Chondrocyte (in vitro differentiated cells): ENCODE data around the gene TOM1L2. TPM values are rescaled to one million over a fixed set of nuclear protein-coding genes. Genes with fewer than 3 reads are reported as not detected.
A peak's percentile ranks its signal among the peaks of the same experiment; 100 is the strongest.
"Not testable (repeated sequence)": the region's sequence is repeated elsewhere in the genome, so short reads cannot be mapped to it uniquely, and the experiment has no call there.

Experiments
- DNase-seq: peaks from one replicate; pipeline ENCODE4 v3.0.0; 2021; ENCODE audit warnings: mixed read lengths, low spot score
- H3K27ac Mint-ChIP-seq: one replicate; pipeline ENCODE4 v1.8.0; 2021; ENCODE audit warnings: mild to moderate bottlenecking, moderate library complexity, mixed read lengths; ENCODE audit not compliant: unreplicated experiment
- H3K27me3 Mint-ChIP-seq: 2 replicates; pipeline ENCODE4 v1.8.0; 2021; ENCODE audit warnings: low read depth, mixed read lengths
- H3K36me3 Mint-ChIP-seq: 2 replicates; pipeline ENCODE4 v1.8.0; 2021; ENCODE audit warnings: low read depth, mixed read lengths
- H3K4me1 Mint-ChIP-seq: 2 replicates; pipeline ENCODE4 v1.8.0; 2021; ENCODE audit warnings: low read depth, mild to moderate bottlenecking, mixed read lengths
- H3K4me3 Mint-ChIP-seq: one replicate; pipeline ENCODE4 v1.8.0; 2021; ENCODE audit warnings: mild to moderate bottlenecking, moderate library complexity, mixed read lengths; ENCODE audit not compliant: unreplicated experiment
- H3K9me3 Mint-ChIP-seq: 2 replicates; pipeline ENCODE4 v1.8.0; 2021; ENCODE audit warnings: low read depth, mixed read lengths
- total RNA-seq: library from RNA; stranded (reverse); gene quantifications from 3 replicates; pipeline ENCODE4 v1.2.1, GENCODE V29; 2021
- TF ChIP-seq, protein P1 (sequence below): fragments of 200-600 bp; sonication (generic); IDR thresholded peaks from 2 replicates; pipeline ENCODE4 v1.5.0; 2021; ENCODE audit warnings: antibody characterized with exemption, mild to moderate bottlenecking, moderate library complexity

Gene TOM1L2
- total RNA-seq, 1 donor from 2014 or later, result 56.1 TPM

DNA sequence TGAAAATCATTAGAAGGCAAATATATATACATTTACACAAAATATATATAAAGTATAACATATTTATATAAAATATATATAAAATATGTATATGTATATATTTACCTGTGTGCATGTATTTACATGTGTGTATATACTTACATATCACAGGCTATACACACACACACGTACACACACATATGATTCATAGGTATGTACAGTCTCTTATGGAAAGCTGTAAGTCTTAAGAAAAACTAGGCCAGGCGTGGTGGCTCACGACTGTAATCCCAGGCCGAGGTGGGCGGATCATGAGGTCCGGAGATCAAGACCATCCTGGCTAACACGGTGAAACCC lies 14.7 kb downstream of the TOM1L2 start:
- H3K4me1 Mint-ChIP-seq, result peaks cover 42% of the 10 kb centered on the region

DNA sequence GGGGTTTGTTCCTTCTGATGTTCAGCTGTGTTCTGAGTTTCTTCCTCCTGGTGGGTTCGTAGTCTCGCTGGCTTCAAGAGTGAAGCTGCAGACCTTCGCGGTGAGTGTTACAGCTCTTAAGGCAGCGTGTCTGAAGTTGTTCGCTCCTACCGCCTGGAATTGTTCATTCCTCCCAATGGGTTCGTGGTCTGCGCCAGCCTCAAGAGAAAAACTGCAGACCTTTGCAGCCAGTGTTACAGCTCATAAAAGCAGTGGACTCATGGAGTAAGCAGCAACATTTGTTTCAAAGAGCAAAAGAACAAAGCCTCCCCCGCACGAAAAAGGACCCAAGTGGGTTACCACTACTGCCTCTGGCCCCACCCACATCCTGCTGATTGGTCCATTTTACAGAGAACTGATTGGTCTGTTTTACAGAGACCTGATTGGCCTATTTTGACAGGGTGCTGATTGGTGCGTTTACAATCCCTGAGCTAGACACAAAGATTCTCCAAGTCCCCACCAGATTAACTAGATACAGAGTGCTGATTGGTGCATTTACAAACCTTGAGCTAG lies 16.3 kb downstream of the TOM1L2 start:
- peak overlapping the region; percentile 17 for H3K27ac Mint-ChIP-seq
- DNase-seq, H3K27me3 Mint-ChIP-seq, H3K4me3 Mint-ChIP-seq, H3K36me3 Mint-ChIP-seq, H3K9me3 Mint-ChIP-seq: not testable (repeated sequence)
- peaks cover 55% of the 10 kb centered on the region for H3K4me1 Mint-ChIP-seq

More for the DNA sequence above, 14.7 kb downstream of the TOM1L2 start:
- Mint-ChIP-seq H3K4me3 (no peak overlapping the region), H3K27me3 (no peaks in the 10 kb centered on the region), H3K27ac (peak overlapping the region; percentile 98), H3K36me3 (peaks cover 8% of the 10 kb centered on the region), H3K9me3 (no peaks in the 10 kb centered on the region)
- TF ChIP-seq, protein P1, sequence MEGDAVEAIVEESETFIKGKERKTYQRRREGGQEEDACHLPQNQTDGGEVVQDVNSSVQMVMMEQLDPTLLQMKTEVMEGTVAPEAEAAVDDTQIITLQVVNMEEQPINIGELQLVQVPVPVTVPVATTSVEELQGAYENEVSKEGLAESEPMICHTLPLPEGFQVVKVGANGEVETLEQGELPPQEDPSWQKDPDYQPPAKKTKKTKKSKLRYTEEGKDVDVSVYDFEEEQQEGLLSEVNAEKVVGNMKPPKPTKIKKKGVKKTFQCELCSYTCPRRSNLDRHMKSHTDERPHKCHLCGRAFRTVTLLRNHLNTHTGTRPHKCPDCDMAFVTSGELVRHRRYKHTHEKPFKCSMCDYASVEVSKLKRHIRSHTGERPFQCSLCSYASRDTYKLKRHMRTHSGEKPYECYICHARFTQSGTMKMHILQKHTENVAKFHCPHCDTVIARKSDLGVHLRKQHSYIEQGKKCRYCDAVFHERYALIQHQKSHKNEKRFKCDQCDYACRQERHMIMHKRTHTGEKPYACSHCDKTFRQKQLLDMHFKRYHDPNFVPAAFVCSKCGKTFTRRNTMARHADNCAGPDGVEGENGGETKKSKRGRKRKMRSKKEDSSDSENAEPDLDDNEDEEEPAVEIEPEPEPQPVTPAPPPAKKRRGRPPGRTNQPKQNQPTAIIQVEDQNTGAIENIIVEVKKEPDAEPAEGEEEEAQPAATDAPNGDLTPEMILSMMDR, result no peak
- no peak for DNase-seq

DNA sequence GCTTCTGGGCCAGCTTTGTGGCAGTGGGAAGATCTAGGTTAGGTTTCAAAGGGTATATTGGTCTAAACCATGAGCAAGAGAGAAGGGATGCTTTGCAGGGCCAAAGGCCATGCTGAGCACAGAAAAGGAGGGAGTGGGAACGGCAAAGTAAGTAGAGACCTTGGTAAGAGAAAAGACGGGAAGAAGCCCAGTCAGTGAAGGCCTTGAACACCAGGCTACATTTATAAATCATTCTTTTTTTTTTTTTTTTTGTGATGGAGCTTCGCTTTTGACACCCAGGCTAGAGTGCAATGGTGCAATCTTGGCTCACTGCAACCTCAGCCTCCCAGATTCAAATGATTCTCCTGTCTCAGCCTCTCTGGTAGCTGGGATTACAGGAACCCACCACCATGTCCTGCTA lies 18.1 kb downstream of the TOM1L2 start:
- Mint-ChIP-seq H3K36me3 (peaks cover 8% of the 10 kb centered on the region), H3K4me1 (peaks cover 39% of the 10 kb centered on the region), H3K9me3 (no peaks in the 10 kb centered on the region), H3K4me3 (no peak overlapping the region), H3K27me3 (no peaks in the 10 kb centered on the region), H3K27ac (no peak overlapping the region)
- TF ChIP-seq, protein P1, result no peak
- DNase-seq, result no peak

DNA sequence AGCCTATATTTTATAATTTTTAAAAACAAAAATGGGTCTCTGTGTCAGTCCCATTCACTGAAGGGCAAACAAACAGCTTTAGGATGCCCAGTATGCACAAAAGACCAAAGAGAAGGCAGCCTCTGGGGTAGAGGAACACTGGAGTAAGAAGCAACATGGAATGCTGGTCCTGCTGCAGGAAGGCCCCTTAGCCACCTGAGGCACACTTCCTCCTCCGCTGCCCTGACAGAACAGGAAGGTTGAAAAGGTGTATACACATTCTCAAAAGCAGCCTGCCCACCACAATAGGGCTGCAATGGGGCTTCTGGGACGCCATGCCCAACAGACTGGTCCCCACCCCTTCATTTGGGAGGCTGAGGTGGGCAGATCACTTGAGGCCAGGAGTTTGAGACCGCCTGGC lies 19.5 kb downstream of the TOM1L2 start:
- Mint-ChIP-seq H3K9me3 (no peaks in the 10 kb centered on the region), H3K4me3 (no peak overlapping the region), H3K36me3 (peaks cover 8% of the 10 kb centered on the region), H3K27me3 (no peaks in the 10 kb centered on the region), H3K4me1 (peaks cover 32% of the 10 kb centered on the region), H3K27ac (no peak overlapping the region)
- TF ChIP-seq, protein P1, result no peak
- DNase-seq, result no peak

DNA sequence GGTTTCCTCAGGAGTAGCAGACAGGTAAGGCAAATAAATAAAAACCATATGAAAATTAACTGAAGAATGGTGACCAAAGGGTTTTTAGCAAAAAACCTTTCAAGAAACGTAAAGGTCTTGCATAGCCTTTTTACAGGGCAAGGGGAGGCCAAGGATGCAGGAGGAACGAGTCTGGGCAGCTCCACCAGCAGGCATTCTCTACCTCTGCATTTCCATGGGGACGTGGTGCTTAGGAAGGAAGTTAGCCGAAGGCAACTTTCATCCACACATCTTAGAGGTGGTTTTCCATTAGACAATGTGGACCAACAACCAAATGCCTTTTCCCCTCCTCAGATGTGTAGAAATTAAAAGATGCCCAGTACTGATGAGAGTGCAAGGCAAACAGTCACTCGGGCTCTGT lies 20.7 kb downstream of the TOM1L2 start:
- peaks cover 8% of the 10 kb centered on the region for H3K36me3 Mint-ChIP-seq
- no peaks in the 10 kb centered on the region for H3K9me3 Mint-ChIP-seq
- TF ChIP-seq, protein P1, result no peak
- no peak overlapping the region for H3K4me3 Mint-ChIP-seq
- H3K27me3 Mint-ChIP-seq, result no peaks in the 10 kb centered on the region
- no peak for DNase-seq
- peak overlapping the region; percentile 85 for H3K27ac Mint-ChIP-seq
- H3K4me1 Mint-ChIP-seq, result peaks cover 35% of the 10 kb centered on the region

DNA sequence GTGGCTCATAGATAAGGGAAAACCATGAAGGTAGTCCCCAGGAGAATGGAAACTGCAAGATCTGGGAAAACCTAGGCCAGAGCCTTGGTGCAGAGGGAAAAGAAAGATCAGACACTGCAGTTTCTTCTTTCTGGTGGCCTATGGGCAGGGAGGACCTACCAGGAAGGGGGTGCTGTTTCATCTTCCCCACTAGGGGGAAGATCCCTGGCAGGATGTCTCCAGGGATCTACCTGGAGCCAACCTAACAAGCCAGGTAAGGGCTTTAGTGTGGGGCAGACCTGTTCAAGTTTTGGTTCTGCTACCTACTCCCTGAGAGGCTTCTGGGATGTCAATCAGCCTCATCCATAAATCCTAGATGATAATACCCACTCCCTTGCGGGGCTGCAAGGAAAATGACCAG lies 21.4 kb downstream of the TOM1L2 start:
- H3K27ac Mint-ChIP-seq, result peak overlapping the region; percentile 85
- peaks cover 39% of the 10 kb centered on the region for H3K4me1 Mint-ChIP-seq
- H3K27me3 Mint-ChIP-seq, result no peaks in the 10 kb centered on the region
- DNase-seq, result no peak
- no peaks in the 10 kb centered on the region for H3K9me3 Mint-ChIP-seq
- H3K36me3 Mint-ChIP-seq, result peaks cover 5% of the 10 kb centered on the region
- H3K4me3 Mint-ChIP-seq, result no peak overlapping the region
- TF ChIP-seq, protein P1, result peak; percentile 27
